Fibroblast of villous mesenchyme (primary cell): ENCODE data around the gene RALA. TPM values are rescaled to one million over a fixed set of nuclear protein-coding genes. Genes with fewer than 3 reads are reported as not detected.
A peak's percentile ranks its signal among the peaks of the same experiment; 100 is the strongest.
"Not testable (repeated sequence)": the region's sequence is repeated elsewhere in the genome, so short reads cannot be mapped to it uniquely, and the experiment has no call there.

Experiments
- DNase-seq: peaks from one replicate; pipeline ENCODE4 v3.0.0-alpha.2; 2010; ENCODE audit warnings: low read depth
- H3K4me3 ChIP-seq: 2 replicates; pipeline ENCODE4 v1.5.1; 2011; ENCODE audit warnings: low read depth, mild to moderate bottlenecking, low read length
- CTCF ChIP-seq: IDR thresholded peaks from 2 replicates; pipeline ENCODE4 v1.5.1; 2012; ENCODE audit warnings: low read depth, mild to moderate bottlenecking, low read length; ENCODE audit not compliant: insufficient read depth
- total RNA-seq: library from RNA; depleted of rRNA; stranded (reverse); fragments of >200 nt; gene quantifications from 2 replicates; pipeline ENCODE4 v1.2.3, GENCODE V29; 2012

Gene RALA
- total RNA-seq, 1 donor: 20.3 TPM

DNA sequence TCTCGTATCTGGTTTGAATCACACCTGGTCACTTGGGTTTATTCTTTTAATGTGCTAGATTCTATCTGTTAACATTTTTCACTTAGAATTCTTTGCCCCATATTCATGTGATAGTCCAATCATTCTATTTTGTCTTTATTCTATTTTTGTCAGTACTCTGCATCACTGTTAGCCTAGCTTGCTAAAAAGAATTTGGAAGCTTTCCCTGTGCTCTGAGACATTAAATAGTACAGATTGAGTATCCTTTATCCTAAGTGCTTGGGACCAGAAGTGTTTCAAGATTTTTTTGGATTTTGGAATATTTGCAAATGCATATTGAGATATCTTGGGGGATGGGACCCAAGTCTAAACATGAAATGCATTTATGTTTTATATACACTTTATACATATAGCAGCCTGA, 51.0 kb downstream of the RALA start:
- TF ChIP-seq CTCF: no peak
- no peak overlapping the region for H3K4me3 ChIP-seq
- DNase-seq: no peak

DNA sequence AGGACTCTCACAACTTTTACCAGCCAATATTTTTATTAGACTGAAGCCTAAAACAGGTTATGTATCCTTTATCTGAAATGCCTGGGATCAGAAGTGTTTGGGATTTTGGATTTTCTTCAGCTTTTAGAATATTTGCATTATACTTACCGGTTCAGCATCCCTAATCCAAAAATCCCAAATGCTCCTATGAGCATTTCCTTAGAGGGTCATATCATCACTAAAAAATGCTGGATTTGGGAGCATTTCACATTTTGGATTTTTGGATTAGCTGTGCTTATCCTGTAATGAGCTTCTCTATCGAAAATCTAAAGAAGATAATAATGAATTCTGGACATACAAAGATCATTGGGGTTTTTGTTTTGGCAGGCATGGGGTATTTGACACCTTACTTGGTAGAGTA, 53.0 kb downstream of the RALA start:
- no peak for DNase-seq
- TF ChIP-seq CTCF: no peak
- H3K4me3 ChIP-seq: no peak overlapping the region

DNA sequence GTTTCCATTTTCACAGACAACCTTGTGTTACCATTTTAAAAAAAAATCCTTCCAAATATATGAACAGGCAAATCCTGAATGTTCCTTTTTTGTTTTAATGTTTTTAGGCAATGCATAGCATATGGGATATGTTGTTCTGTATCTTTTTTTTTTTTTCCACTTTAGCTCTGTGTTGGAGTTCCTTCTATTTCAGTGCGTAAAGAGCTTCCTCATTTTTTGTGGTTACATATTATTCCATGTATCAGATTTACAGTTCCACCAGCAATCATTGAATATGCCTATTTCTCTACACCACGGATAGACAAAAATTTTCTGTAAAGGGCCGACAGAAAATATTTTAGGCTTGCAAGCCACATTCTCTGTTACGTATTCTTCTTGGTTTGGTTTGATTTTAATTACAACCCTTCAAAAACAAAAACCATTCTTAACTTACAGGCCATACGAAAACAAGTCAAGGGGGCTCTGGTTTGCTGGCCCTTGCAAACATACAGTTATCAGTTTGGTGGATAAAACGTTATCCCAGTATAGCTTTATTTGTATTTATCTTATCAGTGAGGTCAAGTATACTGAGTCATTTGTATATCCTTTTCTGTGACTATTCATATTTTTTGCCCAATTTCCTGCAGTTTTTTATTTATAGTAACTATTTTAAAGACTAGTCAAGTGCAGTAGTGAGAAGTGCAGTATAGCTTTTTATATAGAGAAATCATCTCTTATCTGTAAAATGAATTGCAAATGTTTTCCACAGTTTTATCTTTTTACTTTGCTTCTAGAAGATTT, 55.7 kb downstream of the RALA start:
- no peak for TF ChIP-seq CTCF
- peak; percentile 71 for DNase-seq

GRCh38 chr7:39679874-39680273, 56.5 kb downstream of the RALA start:
- H3K4me3 ChIP-seq, DNase-seq: not testable (repeated sequence)

More for the DNA sequence above, 55.7 kb downstream of the RALA start:
- no peak overlapping the region for H3K4me3 ChIP-seq

DNA sequence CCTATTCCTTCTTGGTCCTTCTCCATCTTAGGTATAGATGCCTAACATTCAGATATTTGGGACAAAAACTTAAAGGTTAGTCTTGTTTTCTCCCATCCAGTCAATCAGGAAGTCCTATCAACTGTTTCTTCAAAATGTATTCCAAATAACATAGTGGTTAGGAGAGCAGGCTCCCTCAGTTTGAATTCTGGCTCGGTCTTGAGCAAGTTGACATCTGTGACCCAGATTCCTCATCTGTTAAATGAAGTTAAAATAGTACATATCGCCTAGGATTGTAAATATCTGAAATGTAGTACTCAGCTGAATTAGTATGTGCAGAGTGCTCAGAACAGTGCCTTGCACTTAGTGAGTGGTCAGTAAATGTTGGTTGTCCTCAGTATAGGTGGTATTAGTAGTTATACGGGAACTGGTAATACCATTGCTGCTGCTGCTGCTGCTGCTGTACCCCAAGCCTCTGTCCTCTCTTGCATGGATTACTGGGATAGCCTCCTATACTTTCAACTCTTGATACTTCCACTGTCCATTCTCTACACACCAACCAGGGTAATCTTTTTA, 58.6 kb downstream of the RALA start:
- no peak overlapping the region for H3K4me3 ChIP-seq
- no peak for DNase-seq
- TF ChIP-seq CTCF: no peak

DNA sequence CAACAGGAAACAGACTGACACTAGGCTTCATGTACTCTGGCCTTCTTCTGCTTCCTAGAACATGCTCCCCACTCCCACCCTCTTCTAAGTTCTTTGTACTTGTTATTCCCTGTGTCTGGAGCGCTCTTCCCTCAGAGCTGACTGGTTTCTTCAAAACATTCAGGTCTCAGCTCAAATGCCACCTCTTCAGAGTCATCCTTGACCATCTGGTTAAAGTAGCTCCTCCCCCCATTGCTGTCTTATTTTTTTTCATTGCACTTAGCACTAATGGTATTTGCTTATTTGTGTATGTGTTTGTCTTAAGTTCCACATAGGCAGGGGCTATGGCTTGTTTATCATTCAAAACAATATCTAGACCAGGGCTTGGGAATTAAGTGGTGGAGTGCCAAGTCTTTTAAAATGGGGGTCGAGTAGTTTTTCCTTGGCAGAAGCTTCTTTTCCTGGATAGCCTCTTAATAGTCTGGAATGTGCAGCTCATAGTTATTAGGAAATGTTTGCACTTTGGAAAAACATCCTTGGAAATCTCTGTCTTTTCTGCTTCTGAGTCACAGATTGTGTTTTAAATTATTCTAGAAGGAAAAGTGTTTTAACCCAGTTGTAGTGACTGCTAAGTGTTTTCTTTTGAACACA, 60.0 kb downstream of the RALA start:
- DNase-seq: peak; percentile 80
- TF ChIP-seq CTCF: no peak
- H3K4me3 ChIP-seq: no peak overlapping the region

- DNase-seq: peak; percentile 44
- no peak for TF ChIP-seq CTCF
- H3K4me3 ChIP-seq: no peak overlapping the region
Observed at GRCh38 chr7:39686261-39686924, 63.0 kb downstream of the RALA start.
